ENCODE measurements around the gene GPX3. TPM values are rescaled to one million over a fixed set of nuclear protein-coding genes. Genes with fewer than 3 reads are reported as not detected.

GPX3 gene
- total and polyA plus RNA-seq, 2 of the 8 experiments (the other 6 are each of a cell fraction or from before 2014, with no cell fraction given), result 27.8 to 77.9 TPM

DNA sequence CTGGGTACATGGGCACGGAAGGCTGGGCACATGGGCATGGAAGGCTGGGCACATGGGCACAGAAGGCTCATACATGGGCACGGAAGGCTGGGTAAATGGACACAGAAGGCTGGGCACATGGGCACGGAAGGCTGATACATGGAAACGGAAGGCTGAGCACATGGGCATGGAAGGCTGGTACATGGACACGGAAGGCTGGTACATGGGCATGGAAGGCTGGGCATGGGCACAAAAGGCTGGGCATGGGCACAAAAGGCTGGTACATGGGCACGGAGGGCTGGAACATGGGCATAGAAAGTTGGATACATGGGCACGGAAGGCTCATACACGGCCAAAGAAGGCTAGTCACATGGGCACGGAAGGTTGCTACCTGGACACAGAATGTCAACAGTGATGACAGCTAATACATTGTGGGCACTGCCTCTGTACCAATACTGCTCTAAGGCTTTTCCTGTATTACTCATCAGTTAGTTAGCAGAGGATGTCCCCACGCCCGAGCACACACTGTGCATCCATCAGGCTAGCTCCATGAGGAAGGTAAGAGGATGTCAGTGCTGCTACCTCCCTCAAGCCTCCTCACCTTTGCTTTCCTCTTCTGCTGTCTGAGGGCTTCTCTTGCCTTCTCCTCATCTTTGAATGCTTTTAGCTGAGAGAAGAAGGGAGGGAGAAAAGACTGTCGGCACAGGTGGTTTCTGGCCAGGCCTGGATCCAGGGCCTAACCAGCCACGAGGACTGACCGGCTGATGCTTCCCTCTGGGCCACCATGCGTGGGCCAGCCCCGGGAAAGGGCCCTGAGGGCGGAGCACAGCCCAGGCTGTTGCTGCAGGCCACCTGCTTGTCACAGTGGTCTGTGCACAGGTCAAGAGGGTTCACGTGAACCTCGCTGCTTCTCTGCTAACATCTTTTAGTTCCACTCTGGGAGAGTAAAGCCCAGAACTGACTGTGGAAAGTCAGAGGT, 14.3 kb downstream of the GPX3 start (continued):
- TF ChIP-seq SIN3A (conservative IDR thresholded peaks at IDR 0.05 in 1 of 2, IDR thresholded peaks at IDR 0.05 in 1 of 2; ENCODE audit: low read depth in 1 of 2, low read length in 2 of 2) (no peak), MAFK (IDR thresholded peaks at IDR 0.05; ENCODE audit: low read depth, low read length) (no peak), CBX8 (IDR thresholded peaks at IDR 0.05; ENCODE audit: borderline replicate concordance, low read depth, low read length) (no peak), GABPA (IDR thresholded peaks at IDR 0.05; ENCODE audit: borderline replicate concordance, insufficient read depth, low read length) (no peak), ZNF274 (IDR thresholded peaks at IDR 0.05; ENCODE audit: borderline replicate concordance, extremely low read depth, low read length) (no peak), TCF12 (IDR thresholded peaks at IDR 0.05; ENCODE audit: low read depth, low read length) (no peak), JUND (IDR thresholded peaks at IDR 0.05; ENCODE audit: low read length) (no peak)
- TF ChIP-seq, protein P1, sequence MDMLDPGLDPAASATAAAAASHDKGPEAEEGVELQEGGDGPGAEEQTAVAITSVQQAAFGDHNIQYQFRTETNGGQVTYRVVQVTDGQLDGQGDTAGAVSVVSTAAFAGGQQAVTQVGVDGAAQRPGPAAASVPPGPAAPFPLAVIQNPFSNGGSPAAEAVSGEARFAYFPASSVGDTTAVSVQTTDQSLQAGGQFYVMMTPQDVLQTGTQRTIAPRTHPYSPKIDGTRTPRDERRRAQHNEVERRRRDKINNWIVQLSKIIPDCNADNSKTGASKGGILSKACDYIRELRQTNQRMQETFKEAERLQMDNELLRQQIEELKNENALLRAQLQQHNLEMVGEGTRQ (IDR thresholded peaks at IDR 0.05; ENCODE audit: low read length), result no peak
- TF ChIP-seq, protein P2, sequence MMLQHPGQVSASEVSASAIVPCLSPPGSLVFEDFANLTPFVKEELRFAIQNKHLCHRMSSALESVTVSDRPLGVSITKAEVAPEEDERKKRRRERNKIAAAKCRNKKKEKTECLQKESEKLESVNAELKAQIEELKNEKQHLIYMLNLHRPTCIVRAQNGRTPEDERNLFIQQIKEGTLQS (IDR thresholded peaks at IDR 0.05; ENCODE audit: insufficient read depth, low read depth, low read length), result no peak
- TF ChIP-seq, protein P3, sequence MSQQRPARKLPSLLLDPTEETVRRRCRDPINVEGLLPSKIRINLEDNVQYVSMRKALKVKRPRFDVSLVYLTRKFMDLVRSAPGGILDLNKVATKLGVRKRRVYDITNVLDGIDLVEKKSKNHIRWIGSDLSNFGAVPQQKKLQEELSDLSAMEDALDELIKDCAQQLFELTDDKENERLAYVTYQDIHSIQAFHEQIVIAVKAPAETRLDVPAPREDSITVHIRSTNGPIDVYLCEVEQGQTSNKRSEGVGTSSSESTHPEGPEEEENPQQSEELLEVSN (IDR thresholded peaks at IDR 0.05), result no peak
